Activated effector memory CD4-positive, alpha-beta T cell treated with anti-CD3 and anti-CD28 coated beads, Interleukin-2, amount 50 U/mL, for 16 hours (primary cell): ENCODE data around the gene GRID1.
A peak's percentile ranks its signal among the peaks of the same experiment; 100 is the strongest.

ENCODE experiments used
- DNase-seq: peaks from one replicate; pipeline ENCODE4 v3.0.0-alpha.2; 2020

The GRID1 gene

GRCh38 chr10:85641479-85642009 is 725.1 kb downstream of the GRID1 start:
- DNase-seq: no peak

GRCh38 chr10:85638797-85639196 is 727.8 kb downstream of the GRID1 start:
- no peak for DNase-seq

GRCh38 chr10:85635650-85636049 is 730.9 kb downstream of the GRID1 start:
- no peak for DNase-seq

- DNase-seq: no peak
Measured at GRCh38 chr10:85624511-85624910, 742.1 kb downstream of the GRID1 start.

- no peak for DNase-seq
Measured at GRCh38 chr10:85623758-85624157, 742.8 kb downstream of the GRID1 start.

- DNase-seq: no peak
Measured at GRCh38 chr10:85623342-85623741, 743.3 kb downstream of the GRID1 start.

GRCh38 chr10:85622425-85622824 is 744.2 kb downstream of the GRID1 start:
- no peak for DNase-seq

GRCh38 chr10:85621562-85621961 is 745.0 kb downstream of the GRID1 start:
- DNase-seq: no peak

- no peak for DNase-seq
Measured at GRCh38 chr10:85620807-85621206, 745.8 kb downstream of the GRID1 start.

- DNase-seq: no peak
Measured at GRCh38 chr10:85619832-85620231, 746.8 kb downstream of the GRID1 start.

- no peak for DNase-seq
Measured at GRCh38 chr10:85618841-85619240, 747.8 kb downstream of the GRID1 start.

GRCh38 chr10:85617751-85618546 is 748.6 kb downstream of the GRID1 start:
- DNase-seq: no peak

- DNase-seq: no peak
Measured at GRCh38 chr10:85615556-85615955, 751.0 kb downstream of the GRID1 start.

GRCh38 chr10:85614981-85615380 is 751.6 kb downstream of the GRID1 start:
- no peak for DNase-seq

GRCh38 chr10:85614566-85614965 is 752.0 kb downstream of the GRID1 start:
- no peak for DNase-seq

- no peak for DNase-seq
Measured at GRCh38 chr10:85613391-85613790, 753.2 kb downstream of the GRID1 start.

GRCh38 chr10:85612833-85613232 is 753.8 kb downstream of the GRID1 start:
- DNase-seq: no peak

- peak; percentile 71 for DNase-seq
Measured at GRCh38 chr10:85612378-85612775, 754.2 kb downstream of the GRID1 start.

GRCh38 chr10:85611746-85612377 is 754.7 kb downstream of the GRID1 start:
- DNase-seq: no peak

- DNase-seq: no peak
Measured at GRCh38 chr10:85611093-85611740, 755.4 kb downstream of the GRID1 start.

GRCh38 chr10:85610381-85611092 is 756.1 kb downstream of the GRID1 start:
- no peak for DNase-seq

GRCh38 chr10:85609509-85609908 is 757.1 kb downstream of the GRID1 start:
- no peak for DNase-seq

- DNase-seq: no peak
Measured at GRCh38 chr10:85608706-85609105, 757.9 kb downstream of the GRID1 start.
